Left forelimb (tissue), 1 donor: ENCODE measurements around the gene MYH10.
"Not testable (repeated sequence)": the region's sequence is repeated elsewhere in the genome, so short reads cannot be mapped to it uniquely, and the experiment has no call there.

ENCODE experiments used
- DNase-seq: peaks from one replicate; pipeline ENCODE4 v3.0.0-alpha.2; 2018; ENCODE audit warnings: low spot score

The MYH10 gene

GRCh38 chr17:8630227-8630801 lies at the start of gene MYH10:
Gene MYH10, minus strand, starts transcription at chr17:8630725. Its CDS starts 7,479 bp downstream, at chr17:8623246.
- DNase-seq: no peak

- DNase-seq: no peak
These were observed 48.6 kb upstream of the MYH10 start for GRCh38 chr17:8679126-8679525.

- DNase-seq: no peak
These were observed 44.8 kb upstream of the MYH10 start for GRCh38 chr17:8675306-8675705.

GRCh38 chr17:8674344-8675305 lies 44.1 kb upstream of the MYH10 start:
- peak; percentile 72 for DNase-seq

GRCh38 chr17:8673612-8674011 lies 43.1 kb upstream of the MYH10 start:
- peak; percentile 34 for DNase-seq

- DNase-seq: peak; percentile 15
These were observed 41.8 kb upstream of the MYH10 start for GRCh38 chr17:8672326-8672725.

- no peak for DNase-seq
These were observed 39.9 kb upstream of the MYH10 start for GRCh38 chr17:8670421-8670820.

GRCh38 chr17:8668176-8668740 lies 37.7 kb upstream of the MYH10 start:
- no peak for DNase-seq

GRCh38 chr17:8667421-8667820 lies 36.9 kb upstream of the MYH10 start:
- no peak for DNase-seq

GRCh38 chr17:8665684-8666083 lies 35.2 kb upstream of the MYH10 start:
- DNase-seq: no peak

- DNase-seq: no peak
These were observed 34.1 kb upstream of the MYH10 start for GRCh38 chr17:8664456-8665126.

GRCh38 chr17:8662973-8663372 lies 32.4 kb upstream of the MYH10 start:
- no peak for DNase-seq

- no peak for DNase-seq
These were observed 31.7 kb upstream of the MYH10 start for GRCh38 chr17:8662076-8662831.

- DNase-seq: not testable (repeated sequence)
These were observed 30.2 kb upstream of the MYH10 start for GRCh38 chr17:8660709-8661108.

GRCh38 chr17:8659758-8660410 lies 29.4 kb upstream of the MYH10 start:
- DNase-seq: no peak

- DNase-seq: no peak
These were observed 28.3 kb upstream of the MYH10 start for GRCh38 chr17:8658810-8659209.

- DNase-seq: no peak
These were observed 26.2 kb upstream of the MYH10 start for GRCh38 chr17:8656693-8657092.

GRCh38 chr17:8654822-8655221 lies 24.3 kb upstream of the MYH10 start:
- no peak for DNase-seq

- no peak for DNase-seq
These were observed 20.5 kb upstream of the MYH10 start for GRCh38 chr17:8651013-8651412.

GRCh38 chr17:8650119-8650499 lies 19.6 kb upstream of the MYH10 start:
- no peak for DNase-seq
